GM19397 (cell line): Measurements from ENCODE around the gene ERICH4.
A peak's percentile ranks its signal among the peaks of the same experiment; 100 is the strongest.
"Not testable (repeated sequence)": the region's sequence is repeated elsewhere in the genome, so short reads cannot be mapped to it uniquely, and the experiment has no call there.

Source experiments
- ATAC-seq: cut with Tn5 transposase; IDR thresholded peaks from one replicate; pipeline ENCODE4 v1.9.1; 2021; ENCODE audit warnings: mild to moderate bottlenecking, moderate library complexity; ENCODE audit not compliant: unreplicated experiment

ERICH4 gene, protein sequence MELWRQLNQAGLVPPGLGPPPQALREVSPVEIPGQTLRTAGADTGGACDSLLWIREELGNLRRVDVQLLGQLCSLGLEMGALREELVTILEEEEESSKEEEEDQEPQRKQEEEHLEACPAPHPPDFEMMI

DNA sequence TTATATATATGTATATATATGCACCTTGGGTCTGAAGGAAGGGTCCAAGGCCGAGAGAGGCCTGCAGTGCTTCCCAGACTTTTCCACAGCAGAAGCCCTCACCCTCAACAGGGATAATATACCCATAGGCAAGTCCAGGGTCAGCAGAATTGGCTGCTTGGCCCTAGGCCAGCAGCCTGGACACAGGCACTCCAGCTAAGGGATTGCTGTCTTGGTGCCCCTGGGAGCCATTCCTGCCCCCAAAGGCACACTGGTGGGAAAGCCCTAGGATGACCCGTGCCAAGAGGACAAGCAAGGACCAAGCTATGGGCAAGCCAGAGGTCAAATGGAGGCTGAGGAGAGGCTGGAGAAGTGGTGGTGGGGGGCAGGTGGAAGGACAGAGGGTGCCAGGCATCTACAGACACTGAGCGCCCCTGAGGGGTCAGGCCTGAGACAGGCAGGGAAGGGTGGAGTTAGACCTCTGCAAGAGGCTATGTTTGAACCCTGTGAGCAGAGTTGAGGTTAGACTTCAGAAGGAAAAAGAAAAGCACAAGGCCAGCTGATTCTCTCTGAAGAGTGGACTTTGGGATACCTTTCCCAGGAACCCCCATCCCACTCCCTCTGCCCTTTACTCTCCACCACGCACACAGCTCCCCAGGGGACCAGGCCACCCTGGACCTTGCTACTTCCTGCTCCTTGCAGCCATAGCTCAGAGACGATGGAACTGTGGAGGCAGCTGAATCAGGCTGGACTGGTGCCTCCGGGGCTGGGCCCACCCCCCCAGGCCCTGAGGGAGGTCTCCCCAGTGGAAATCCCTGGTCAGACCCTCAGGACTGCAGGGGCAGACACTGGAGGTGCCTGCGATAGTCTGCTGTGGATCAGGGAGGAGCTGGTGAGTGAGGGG, at the start of gene ERICH4:
Gene ERICH4 (plus strand): TSS at position 684 of the 883 bp plus-strand sequence. CDS start 14 bp downstream, at position 698.
- no peak for ATAC-seq

DNA sequence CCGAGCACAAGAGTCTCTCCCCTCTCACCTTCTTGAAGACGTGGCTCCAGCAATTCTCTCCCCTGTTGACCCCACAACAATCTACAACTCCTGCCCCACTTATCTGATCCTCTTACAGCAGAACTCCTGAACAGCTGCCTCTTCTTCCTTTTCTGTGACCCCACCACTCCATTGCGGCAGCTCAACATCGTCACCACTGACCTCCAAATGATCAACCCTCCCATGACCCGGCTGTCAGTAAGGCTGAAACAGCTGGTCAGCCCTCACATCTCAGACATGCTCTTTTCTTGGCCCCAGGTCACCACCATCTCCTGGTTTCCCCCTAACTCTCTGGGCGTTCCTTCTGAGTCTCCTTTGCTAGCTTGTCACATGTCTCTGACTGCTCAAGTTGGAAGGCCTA, 47.6 kb upstream of the ERICH4 start:
- no peak for ATAC-seq

DNA sequence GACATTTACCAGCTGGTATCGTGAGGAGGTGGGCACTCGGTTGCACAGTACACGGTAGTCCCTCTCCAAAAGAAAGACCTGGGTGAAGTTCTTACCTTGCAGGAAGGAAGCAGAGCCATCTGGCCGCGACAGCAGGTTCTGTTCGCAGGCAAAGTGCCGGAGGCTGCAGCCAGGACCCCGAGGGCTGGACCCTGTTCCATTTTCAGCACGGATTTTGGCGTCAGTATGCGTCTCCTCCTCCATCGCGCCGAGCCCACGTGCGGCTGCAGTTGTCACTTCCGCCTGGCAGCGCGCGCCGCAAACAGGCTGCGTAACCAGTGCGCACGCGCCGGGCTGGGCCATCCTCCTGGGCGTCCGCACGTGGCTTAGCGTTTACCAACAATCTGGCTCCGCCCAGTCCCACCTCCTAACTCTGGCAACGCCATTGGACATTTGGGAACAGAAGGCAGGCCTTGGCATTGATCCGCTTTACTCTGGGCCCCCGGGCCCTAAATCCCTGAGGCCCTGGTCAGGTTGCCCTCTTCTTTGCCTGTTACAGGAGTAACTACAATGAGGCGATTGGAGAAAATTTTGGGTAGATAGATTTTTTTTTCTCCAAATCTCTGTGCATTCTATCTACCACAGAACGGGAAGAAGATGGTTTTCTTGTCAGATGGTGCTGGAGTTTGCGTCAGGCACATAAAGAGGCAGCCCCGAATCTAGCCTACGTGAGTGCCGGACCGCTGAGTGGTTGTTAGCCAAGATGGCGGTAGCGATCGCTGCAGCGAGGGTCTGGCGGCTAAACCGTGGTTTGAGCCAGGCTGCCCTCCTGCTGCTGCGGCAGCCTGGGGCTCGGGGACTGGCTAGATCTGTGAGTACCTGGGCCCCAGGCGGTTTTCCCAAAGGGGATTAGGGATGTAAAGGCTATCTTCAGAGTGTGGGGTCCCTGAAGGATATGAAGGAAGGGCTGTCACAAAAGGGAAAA, 45.6 kb upstream of the ERICH4 start, which contains the start of the genes BCKDHA and EXOSC5:
Gene BCKDHA (plus strand): TSS at position 733 of the 964 bp plus-strand sequence. CDS start 10 bp downstream, at position 743.
Gene EXOSC5 (minus strand): TSS at position 274 of the 964 bp plus-strand sequence. CDS start 31 bp downstream, at position 243.
- ATAC-seq: peak; percentile 95

DNA sequence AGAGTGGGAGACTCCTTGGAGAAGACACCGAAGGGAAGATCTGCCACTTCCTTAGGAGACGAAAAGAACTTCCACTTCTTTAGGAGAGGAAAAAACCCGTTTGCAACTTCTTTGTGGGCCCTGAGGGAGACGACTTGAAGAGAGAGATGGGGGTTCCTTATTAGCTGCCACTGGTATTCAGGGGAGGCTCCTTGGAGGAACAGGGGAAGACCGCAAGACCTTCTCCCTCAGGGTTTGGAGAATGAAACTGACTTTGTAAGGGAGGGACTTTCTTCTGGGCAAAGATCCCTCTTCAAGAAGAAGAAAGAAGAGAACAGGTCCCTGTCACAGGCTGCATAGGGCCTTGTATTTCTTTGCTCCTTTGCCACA, 44.9 kb upstream of the ERICH4 start:
- no peak for ATAC-seq

DNA sequence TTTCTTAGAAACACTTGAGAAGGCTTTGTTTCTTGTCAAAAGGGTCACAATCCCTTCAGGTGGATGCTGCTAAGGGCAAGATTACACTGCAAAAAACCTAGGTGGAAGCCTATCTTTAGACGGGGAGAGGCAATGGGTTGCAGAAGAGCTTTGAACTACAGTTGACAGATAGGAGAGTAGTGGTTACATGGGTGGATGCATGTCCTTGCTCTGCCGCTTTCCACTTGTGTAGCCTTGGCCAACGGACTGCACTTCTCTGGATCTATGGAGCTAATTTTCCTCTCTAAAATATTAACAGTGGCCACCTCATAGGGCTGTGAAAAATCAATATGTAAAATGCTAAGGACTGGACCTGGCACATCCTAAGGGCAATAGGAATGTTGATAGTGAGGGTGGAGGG, 44.4 kb upstream of the ERICH4 start:
- no peak for ATAC-seq

DNA sequence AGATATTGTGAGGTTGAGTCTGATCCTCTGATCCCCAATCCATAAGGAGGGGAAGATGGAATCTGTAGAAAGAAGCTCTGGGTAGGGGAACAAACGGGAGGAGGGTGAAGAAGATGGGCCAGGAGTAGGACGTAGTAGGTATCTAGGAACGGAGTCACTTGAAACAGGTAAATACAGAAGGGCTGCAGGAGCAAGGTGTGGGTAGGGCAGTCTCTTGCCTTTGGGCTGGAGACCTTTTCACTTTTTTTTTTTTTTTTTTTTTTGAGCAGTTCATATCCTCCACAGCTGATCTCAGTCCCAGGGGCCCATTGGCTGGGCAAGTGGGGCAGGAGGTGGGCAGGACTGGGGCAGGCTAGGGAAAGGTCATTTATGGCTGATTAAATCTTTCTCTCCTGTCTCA, 43.9 kb upstream of the ERICH4 start:
- no peak for ATAC-seq

DNA sequence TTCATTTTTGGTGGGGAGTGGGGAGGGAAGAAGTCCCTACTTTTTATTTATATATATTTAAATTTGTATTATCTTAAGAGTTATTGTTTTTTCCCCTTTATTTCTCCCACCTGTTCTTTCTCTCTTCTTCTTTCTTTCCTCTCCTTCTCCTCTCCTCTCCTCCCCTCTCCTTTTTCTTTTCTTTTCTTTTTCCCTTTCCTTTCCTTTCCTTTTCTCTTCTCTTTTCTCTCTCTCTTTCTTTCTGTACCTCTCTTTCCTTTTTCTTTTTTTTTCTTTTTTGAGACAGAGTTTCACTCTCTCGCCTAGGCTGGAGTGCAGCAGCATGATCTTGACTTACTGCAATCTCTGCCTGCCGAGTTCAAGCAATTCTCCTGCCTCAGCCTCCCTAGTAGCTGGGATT, 43.4 kb upstream of the ERICH4 start:
- ATAC-seq: no peak

DNA sequence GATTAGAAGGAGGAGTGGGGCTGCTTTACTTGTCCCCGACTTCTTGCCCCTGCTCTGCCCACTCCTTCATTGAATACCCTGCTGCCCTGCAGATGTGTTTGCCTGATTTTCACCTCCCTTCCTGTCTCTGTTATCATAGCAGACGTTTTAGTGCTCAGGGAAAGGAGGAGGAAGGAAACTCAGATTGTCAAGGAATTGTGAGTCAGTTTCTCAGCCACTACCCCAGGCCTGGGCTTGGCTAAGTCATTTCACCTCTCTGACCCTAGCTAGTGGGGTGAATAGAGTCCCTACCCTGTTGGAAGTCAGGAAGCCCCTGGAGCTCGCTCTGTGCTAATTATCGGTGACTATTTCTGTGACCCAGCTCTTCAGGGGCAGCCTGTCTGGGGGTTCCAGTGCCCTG, 41.5 kb upstream of the ERICH4 start:
- ATAC-seq: no peak

DNA sequence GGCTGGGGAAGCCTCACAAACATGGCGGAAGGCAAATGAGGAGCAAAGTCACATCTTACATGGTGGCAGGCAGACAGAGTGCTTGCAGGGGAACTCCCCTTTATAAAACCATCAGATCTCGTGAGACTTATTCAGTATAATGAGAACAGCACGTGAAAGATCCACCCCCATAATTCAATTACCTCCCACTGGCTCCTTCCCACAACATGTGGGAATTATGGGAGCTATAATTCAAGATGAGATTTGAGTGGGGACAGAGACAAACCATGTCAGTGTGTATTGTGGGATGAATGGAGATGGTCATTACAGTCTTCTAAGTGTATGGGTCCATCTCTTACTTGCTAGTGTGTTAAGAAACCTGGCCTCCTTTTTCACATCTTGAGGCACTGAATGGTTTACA, 40.9 kb upstream of the ERICH4 start:
- ATAC-seq: no peak

DNA sequence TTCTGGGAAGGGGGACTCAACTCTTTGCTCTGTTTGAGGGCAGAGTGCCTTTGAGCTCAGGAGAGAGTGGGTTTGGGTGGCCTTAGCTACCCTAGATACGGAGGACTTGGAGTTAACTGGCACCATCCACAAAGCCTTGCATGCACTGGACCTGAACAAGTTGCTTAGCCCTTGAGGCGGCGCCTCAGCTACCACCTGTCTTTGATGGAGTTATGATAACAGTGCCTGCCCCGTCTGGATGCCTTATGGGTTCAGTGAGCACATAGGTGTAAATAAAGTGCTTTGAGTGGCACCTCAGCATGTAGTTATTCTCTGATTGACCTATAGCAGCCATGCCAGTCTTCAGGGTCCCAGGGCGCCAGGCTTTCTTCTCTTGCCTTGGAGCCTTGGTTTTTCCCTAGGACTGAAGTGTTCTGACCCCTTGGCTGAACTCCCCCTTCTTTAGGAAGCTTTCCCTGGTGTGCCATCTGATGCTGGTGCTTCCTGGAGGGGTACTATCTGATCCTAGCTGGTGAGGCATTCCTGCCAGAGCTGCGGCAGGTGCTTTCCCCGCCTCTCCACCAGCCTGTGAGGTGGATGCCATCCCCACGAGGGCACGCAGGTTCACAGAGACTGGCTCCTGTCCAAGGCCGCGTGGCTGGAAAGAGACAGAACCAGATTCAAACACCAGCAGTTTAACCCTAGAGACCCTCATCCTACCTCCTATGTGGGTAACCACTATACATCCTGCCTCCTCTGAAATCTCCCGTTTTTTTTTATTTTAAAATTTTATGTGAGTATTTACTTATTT, 39.6 kb upstream of the ERICH4 start:
- no peak for ATAC-seq

DNA sequence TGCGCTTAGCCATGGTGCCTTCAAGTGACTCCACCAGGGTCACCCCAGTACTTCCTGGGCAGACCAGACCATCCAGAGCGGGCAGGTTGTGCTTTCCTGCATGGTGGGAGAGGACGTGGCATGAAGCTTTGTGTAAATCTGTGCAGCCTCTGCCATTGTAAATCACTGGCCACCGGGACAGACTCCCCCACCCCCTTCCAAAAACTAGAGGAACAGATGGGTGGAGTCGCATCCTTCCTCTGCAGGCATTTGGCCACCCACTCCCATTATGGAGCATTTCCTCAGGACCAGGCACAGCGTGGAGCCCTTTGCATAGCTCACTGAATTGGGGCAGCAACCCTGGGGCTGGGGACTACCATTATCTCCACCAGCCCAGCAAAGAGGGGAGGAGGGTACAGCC, 37.2 kb upstream of the ERICH4 start:
- ATAC-seq: no peak

DNA sequence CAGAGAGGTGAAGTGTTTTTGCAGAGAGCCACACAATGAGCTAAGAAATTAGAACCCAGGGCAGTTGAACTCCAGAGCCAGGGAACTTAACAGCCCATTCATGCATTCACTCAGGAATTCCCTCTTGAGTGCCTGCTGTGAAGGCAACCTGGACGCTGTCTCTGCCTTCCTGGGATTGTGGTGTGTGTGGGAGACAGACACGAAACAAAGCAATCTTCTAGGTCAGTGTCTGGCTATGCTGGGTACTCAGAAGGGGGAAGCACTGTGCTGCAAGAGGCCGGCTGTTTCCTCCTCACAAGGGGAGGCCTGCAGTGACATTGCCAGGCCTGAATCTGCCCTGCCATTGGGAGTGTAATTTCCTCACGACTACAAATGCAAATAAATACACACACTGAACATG, 35.7 kb upstream of the ERICH4 start:
- ATAC-seq: no peak

DNA sequence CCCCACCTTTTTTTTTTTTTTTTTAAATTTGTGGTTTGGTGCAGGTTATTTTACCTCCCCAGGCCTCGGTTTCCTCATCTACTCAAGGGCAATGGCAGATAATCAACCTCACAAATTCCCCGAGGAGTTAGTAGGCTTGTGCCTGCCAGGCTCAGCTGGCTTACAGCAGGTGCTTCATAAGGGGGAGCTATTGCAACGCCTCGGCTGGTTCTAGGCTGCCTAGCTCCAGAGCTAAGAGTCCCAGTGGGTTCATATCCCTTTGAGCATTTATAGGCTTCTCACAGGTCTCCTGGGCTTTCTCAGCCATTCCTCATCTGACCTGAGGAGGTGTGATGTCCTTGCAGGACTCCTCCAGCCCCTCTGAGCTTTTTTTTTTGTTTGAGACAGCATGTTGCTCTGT, 34.7 kb upstream of the ERICH4 start:
- no peak for ATAC-seq

DNA sequence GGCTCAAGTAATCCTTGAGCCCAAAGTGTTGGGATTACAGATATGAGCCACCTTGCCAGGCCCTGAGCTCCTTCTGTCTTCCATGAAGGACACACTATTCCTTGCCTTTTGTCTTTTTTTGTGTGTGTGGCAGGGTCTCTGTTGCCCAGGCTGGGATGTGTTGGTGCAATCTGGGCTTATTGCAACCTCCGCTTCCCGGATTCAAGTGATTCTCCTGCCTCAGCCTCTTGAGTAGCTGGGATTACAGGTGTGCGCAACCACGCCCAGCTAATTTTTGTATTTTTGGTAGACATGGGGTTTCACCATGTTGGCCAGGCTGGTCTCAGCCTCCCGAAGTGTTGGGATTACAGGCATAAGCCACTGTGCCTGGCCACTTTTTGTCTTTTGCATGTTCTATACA, 34.1 kb upstream of the ERICH4 start:
- ATAC-seq: not testable (repeated sequence)

DNA sequence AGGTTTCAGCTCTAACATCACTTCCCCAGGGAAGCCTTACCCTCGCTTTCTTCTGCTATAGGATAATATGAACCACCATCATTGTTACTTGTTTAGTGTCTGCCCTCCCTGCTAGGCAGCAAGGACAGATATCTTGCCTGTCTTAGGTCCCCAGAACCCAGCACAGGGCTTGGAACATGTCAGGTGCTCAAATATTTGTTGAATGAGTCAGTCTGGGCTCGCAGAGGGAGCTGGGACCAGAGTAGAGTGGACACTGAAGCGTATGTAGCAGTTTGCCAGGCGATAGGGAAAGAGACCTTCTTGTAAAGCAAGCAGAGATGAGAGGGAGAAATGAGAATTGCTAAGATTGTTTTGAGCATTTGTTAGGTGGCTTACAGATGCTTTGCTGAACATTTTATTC, 33.7 kb upstream of the ERICH4 start:
- no peak for ATAC-seq

DNA sequence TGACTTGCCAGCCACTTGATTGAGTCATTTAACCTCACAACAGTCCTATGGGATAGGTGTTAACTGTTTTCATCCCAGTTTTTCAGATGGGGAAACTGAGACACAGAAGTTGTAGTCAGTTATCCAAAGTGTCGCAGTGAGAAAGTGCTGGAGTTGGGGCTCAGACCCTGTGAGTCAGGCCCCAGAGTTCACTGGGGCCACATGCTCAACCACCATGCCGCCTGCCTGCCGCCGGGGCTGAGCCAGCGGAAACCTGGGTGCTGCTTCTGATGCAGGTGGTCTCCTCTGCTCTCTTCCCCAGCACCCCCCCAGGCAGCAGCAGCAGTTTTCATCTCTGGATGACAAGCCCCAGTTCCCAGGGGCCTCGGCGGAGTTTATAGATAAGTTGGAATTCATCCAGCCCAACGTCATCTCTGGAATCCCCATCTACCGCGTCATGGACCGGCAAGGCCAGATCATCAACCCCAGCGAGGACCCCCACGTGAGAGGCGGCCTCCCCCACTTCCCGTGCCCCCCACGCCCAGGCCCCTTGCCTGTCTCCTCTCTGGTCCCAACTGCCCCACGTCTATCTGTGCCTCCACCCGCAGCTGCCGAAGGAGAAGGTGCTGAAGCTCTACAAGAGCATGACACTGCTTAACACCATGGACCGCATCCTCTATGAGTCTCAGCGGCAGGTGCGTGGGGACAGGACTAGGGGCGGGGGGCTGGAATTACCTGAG, 32.5 kb upstream of the ERICH4 start:
- ATAC-seq: no peak

DNA sequence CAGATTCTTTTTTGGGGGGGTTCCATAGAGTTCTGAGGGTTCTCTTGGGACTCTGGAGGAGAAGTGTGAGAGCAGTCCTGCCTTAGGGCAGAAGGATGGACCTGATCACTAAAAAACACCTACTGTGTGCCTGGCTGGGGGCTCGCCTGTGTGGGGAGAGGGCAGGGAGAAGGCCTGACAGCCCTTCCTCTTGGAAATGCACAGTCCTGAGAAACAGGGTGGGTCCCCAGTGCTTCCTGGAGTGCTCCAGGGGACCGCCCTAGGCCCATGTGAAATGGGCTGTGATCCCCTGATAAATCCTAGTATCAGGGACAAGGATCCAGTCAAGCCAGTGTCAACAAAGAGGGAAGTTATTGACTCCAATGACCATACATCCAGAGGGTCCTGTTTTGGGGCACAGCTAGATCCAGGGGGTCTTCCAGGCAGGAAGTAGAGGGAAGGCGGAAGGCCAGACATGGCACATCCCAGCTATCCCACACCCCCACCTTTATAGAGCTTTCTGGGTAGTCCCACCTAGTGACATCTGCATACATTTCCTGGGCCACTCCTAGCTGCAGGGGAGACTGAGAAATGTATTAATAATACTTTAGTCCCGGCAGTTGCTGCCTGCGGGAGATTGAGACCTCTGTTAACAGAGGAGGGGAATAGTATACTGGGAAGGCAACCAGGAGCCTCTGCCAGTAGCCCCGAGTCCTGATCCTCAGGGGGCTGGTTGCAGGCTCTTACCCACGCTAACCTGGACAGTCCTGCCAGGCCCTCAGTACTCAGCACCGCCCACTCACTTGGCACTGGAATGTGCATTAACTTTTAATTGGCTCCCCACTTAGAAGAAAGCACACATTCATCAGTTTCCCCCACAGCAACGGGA, 31.6 kb upstream of the ERICH4 start:
- ATAC-seq: no peak

DNA sequence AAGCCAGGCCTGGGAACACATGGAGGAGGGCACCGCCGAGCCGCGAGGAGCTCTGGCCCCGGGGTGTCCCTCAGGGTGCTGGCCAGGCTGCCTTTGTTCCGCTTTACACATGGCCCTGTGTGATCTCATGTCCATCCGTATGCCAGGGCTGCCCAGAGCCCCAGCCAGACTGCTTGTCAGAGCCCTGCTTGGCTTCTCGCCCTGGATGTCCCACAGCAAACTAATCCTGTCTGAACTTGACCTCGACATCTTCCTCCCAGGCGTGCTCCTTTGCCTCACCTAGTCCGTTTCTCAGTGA, 31.0 kb upstream of the ERICH4 start:
- no peak for ATAC-seq

DNA sequence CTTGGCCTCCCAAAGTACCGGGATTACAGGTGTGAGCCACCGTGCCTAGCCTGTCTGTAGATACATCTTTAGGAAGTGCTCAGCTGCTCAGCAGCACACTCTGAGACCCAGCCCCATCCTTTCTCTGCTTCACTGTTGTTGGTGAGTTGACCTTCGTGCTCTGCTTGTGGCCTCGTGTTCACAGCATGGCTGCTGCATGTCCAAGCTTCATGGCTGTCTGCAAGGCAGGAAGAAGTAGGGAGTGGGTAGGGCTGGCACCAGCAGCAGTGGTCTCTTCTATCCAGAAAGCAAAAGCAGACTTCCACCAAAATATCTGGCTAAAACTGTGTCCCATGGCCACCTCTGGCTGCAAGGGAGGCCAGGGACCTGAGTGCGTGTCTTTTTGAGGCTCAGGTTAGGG, 30.0 kb upstream of the ERICH4 start:
- no peak for ATAC-seq
